GM12872 (cell line): Measurements from ENCODE around the gene USH1C.

Experiments used
- CTCF ChIP-seq: IDR thresholded peaks from 3 replicates; pipeline ENCODE4 v1.5.1; 2011; ENCODE audit warnings: low read depth, mild to moderate bottlenecking, low read length, moderate library complexity; ENCODE audit not compliant: insufficient read depth

USH1C gene

GRCh38 chr11:17475666-17476316, 68.4 kb downstream of the USH1C start:
- TF ChIP-seq CTCF: no peak

DNA sequence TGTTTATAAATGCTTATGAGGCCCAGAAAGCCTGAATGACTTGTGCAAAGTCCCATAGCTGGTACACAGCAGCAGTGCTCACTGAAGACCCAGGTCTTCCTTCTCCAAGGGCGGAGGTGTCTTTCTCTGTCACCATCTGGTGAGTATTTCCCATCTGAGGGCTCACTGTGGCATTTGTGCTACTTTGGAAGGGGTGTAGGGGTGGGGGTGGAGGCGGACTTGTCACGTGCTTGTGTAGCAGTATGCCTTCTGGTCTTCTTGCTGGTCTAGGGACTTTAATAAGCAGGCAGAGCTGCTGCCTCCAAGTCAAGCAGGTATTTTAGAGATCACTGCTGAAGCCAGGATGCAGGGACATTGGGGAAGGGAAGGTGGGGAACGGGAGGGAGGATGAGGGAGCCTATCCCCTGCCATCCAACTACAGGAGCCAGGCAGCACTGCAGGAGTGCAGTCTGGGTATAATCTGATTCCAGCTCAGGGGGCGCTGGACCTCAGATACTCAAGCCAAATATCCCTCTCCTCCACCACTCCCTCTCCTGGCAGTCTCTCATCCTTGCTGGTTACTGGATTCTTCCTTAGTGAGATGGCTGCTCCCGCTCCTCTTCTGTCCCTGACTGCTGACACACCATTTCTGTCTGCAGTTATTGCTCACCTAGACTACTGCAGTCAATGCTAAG, 71.0 kb downstream of the USH1C start:
- TF ChIP-seq CTCF: peak; percentile 5; the same call in 1 of the 3 replicates

GRCh38 chr11:17472467-17472866, 71.7 kb downstream of the USH1C start:
- no peak for TF ChIP-seq CTCF

DNA sequence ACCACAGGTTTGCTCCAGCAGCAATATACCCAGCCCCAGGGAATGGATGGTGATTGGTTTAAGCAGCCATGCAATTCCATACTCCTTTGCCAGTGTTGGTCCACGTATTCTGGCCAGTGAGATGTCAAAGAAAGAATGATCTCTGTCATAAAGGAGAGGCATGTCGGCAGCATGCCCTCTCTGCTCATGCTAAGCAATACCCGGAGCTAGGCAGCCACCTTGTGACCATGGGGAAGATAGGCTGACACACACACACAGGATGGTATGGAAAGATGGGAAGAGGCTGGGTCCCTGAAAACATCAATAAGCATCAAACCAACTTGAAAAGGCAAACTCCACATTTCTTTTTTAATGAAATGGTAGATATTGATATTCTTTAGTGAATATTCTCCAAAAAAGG, 72.7 kb downstream of the USH1C start:
- no peak for TF ChIP-seq CTCF

DNA sequence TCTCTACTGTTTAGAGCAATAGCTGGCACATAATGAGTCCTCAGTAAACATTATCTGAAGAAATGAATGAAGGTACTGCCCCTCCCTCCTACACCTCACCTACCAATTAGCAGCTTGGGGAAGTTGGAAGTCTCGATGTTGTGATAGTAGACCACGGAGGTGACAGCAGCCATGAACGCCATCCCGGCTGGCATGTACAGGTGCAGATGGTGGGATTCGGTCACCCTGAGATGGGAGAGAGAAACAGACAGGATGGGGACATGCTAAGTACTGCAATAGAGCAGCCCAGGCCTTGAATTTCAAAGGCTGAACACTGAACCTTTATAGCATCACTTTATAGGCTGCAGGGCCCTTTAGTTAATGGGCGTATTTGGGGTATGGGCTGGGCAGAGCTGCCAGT, 74.2 kb downstream of the USH1C start:
- no peak for TF ChIP-seq CTCF

DNA sequence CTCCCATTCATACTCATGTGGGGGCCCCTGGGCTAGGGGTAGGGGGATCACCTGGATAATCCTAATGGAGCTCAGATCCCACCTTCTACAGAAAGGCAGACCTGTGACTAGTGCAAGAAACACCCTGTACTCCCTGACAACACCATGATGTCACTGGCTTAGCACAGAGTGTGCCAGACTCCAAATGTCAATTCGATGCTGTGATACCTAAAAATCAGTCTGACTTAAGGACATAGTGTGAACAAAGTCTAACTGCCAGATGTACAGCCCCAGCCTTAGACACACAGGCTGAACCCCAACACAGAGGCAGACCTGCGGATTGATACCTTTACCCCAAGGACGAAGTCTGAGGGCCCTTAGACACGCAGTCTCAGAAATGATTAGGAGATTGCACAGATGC, 76.1 kb downstream of the USH1C start:
- TF ChIP-seq CTCF: no peak

- no peak for TF ChIP-seq CTCF
Observed at GRCh38 chr11:17463546-17464174, 80.6 kb downstream of the USH1C start.
